ENCODE measurements around the gene RFESD. TPM values are rescaled to one million over a fixed set of nuclear protein-coding genes. Genes with fewer than 3 reads are reported as not detected.

RFESD gene
- total and polyA plus RNA-seq, 2 of the 8 experiments (the other 6 are each of a cell fraction or from before 2014, with no cell fraction given), result 1.7 to 2.0 TPM

DNA sequence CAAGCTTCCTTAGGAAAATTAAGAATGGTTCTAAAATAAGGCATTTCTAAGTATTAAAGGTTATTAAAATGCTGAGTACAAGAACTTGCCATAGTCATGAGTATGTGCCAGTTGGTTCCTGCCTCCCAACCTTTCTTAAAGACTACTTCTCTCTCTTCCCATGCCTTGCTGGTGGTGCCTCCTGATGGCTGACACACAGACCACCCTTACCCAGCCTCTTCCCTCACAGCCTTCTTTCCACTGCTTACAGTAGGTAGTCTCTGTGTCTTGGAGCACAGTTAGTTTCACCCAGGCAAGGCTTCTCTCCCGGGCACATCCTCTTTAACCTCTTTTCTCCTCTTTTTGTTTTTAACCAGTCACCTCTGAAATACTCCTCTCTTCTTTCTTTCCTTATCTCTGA, 47.3 kb upstream of the RFESD start:
- CTCF ChIA-PET (ENCODE audit: partially characterized antibody), result interaction anchor here (0.7 kb wide), 1 partner anchor 10 kb away, joined by 3 read pairs; no protein-coding TSS in a partner anchor
- no peaks in the 10 kb centered on the region for H3K79me2 ChIP-seq (ENCODE audit: control insufficient read depth in 1 of 2, insufficient read depth in 2 of 2, low read length in 2 of 2)
- H3K9ac ChIP-seq (replicated peaks in 1 of 4; ENCODE audit: extremely low read depth in 1 of 4, low read depth in 3 of 4, low read length in 3 of 4), result no peak overlapping the region
- H3K23ac ChIP-seq (ENCODE audit: insufficient read length), result no peak overlapping the region
- no peaks in the 10 kb centered on the region for H3K79me1 ChIP-seq (ENCODE audit: low read depth, low read length)
- no peak overlapping the region for H3K4me2 ChIP-seq (ENCODE audit: insufficient read depth in 1 of 2, low read depth in 2 of 2, low read length in 2 of 2)
- no peak overlapping the region for H3K14ac ChIP-seq (ENCODE audit: insufficient read length)
- H2BK120ac ChIP-seq (replicated peaks; ENCODE audit: low read depth, low read length), result no peak overlapping the region
- H2AK5ac ChIP-seq (ENCODE audit: low read depth, low read length), result no peak overlapping the region
- no peaks in the 10 kb centered on the region for H3K9me3 ChIP-seq (ENCODE audit: insufficient read depth in 2 of 2, low read depth in 1 of 2, low read length in 1 of 2)
- H3K56ac ChIP-seq (replicated peaks; ENCODE audit: insufficient read length, low read depth, low read length), result no peak overlapping the region
- no peak overlapping the region for H2BK20ac ChIP-seq (ENCODE audit: low read length)
- H3K27me3 ChIP-seq (replicated peaks in 1 of 4; ENCODE audit: control insufficient read depth in 3 of 4, extremely low read depth in 1 of 4, insufficient read depth in 3 of 4, low read length in 3 of 4), result no peaks in the 10 kb centered on the region
- no peak overlapping the region for H2BK5ac ChIP-seq (ENCODE audit: low read depth, low read length)
- H3K27ac ChIP-seq (ENCODE audit: low read depth, low read length), result no peak overlapping the region
- no peak overlapping the region for H2AFZ ChIP-seq (ENCODE audit: low read length)
- POLR2A ChIA-PET (ENCODE audit: partially characterized antibody), result no interaction called here
- H2BK15ac ChIP-seq (ENCODE audit: low read length), result no peak overlapping the region
- no peak overlapping the region for H4K5ac ChIP-seq (ENCODE audit: insufficient read length, low read depth, low read length)
- H4K20me1 ChIP-seq (replicated peaks in 1 of 2; ENCODE audit: control insufficient read depth in 1 of 2, insufficient read depth in 2 of 2, low read length in 2 of 2), result no peaks in the 10 kb centered on the region
- 100% methylated on average over 1 of the region's 1 CpG; no CpG with 5 or more reads in 1 of the 2 experiments for WGBS, 2 experiments (ENCODE audit: extremely low coverage in 1 of 2, insufficient coverage in 1 of 2, insufficient read length in 1 of 2, insufficient replicate concordance in 2 of 2, low coverage in 1 of 2, low lambda C conversion rate in 2 of 2, missing lambda C conversion rate in 1 of 2)
- no peak overlapping the region for H4K91ac ChIP-seq (replicated peaks; ENCODE audit: insufficient read length, low read length)
- H4K8ac ChIP-seq (ENCODE audit: extremely low read depth, insufficient read depth, low read length), result no peak overlapping the region
- no peaks in the 10 kb centered on the region for H3K23me2 ChIP-seq (ENCODE audit: low read depth, low read length)
- no peaks in the 10 kb centered on the region; a peak in 2 of 8 replicates for H3K36me3 ChIP-seq (ENCODE audit: control insufficient read depth in 2 of 4, insufficient read depth in 4 of 4, low read length in 3 of 4)
- H2BK12ac ChIP-seq (ENCODE audit: low read depth, low read length), result no peak overlapping the region
- no peak overlapping the region for H3K18ac ChIP-seq (ENCODE audit: extremely low read depth, low read length)
- no peaks in the 10 kb centered on the region for H3K4me1 ChIP-seq (replicated peaks in 1 of 4; ENCODE audit: control insufficient read depth in 3 of 4, insufficient read depth in 4 of 4, low read length in 3 of 4)
- no peak overlapping the region for H3K4ac ChIP-seq (replicated peaks; ENCODE audit: insufficient read length, low read depth, low read length)
- no peak for TF ChIP-seq YY1 (IDR thresholded peaks at IDR 0.05; ENCODE audit: low read depth, low read length)
- TF ChIP-seq CTCF (IDR thresholded peaks at IDR 0.05; ENCODE audit: control extremely low read depth in 1 of 3, insufficient read depth in 1 of 3, low read depth in 1 of 3, low read length in 3 of 3), result peak in 2 of 3 experiments; percentile 10 to 22; a peak in 2 of 4 replicates
- peak; percentile 16 to 36; a peak in 1 of 4 replicates for TF ChIP-seq RAD21 (IDR thresholded peaks at IDR 0.05 in 1 of 2, conservative IDR thresholded peaks at IDR 0.05 in 1 of 2; ENCODE audit: low read depth in 2 of 2, low read length in 2 of 2)
- TF ChIP-seq CREB1 (IDR thresholded peaks at IDR 0.05), result no peak
- TF ChIP-seq POLR2AphosphoS5 (IDR thresholded peaks at IDR 0.05; ENCODE audit: low read depth, low read length), result no peak
- no peak for TF ChIP-seq KDM5A (IDR thresholded peaks at IDR 0.05; ENCODE audit: low read length)
- no peak for FAIRE-seq
- no peak overlapping the region for H3K4me3 ChIP-seq (ENCODE audit: extremely low read depth in 1 of 4, insufficient read depth in 2 of 4, low read depth in 3 of 4, low read length in 4 of 4)
- DNase-seq (ENCODE audit: low read depth in 1 of 2, low spot score in 2 of 2), result no peak

Data from H1 (cell line).